ENCODE measurements around the gene PREX1.

Gene PREX1

GRCh38 chr20:48597521-48598302, 230.1 kb downstream of the PREX1 start:
- DNase-seq: no peak

DNA sequence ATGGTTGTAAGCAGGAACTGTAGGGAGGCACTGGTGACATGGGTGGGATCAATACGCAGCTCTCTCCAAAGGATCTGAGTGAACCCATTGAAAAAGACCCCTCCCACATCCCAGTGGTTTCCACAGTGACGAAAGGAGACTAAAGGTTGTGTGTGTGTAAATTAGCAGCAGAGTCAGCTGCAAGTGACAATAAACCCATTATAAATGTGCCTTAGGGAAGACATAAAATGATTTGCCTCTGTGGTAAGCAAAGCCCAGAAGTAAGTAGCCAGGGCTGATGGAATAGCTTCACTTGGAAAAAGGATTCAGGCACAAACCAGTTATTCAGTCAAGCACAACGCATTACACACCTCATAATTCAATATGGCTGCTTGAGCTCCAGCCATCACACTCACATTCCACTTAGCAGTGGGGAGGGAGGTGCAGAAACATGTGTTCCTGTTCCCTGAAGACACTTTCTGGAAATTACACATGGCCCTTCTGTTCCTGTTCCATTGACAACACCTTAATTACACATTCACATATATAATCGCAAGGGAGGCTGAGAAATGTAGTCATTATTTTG, 231.4 kb downstream of the PREX1 start:
- DNase-seq: no peak

GRCh38 chr20:48595495-48596333, 232.1 kb downstream of the PREX1 start:
- no peak for DNase-seq

GRCh38 chr20:48594533-48594932, 233.3 kb downstream of the PREX1 start:
- no peak for DNase-seq

DNA sequence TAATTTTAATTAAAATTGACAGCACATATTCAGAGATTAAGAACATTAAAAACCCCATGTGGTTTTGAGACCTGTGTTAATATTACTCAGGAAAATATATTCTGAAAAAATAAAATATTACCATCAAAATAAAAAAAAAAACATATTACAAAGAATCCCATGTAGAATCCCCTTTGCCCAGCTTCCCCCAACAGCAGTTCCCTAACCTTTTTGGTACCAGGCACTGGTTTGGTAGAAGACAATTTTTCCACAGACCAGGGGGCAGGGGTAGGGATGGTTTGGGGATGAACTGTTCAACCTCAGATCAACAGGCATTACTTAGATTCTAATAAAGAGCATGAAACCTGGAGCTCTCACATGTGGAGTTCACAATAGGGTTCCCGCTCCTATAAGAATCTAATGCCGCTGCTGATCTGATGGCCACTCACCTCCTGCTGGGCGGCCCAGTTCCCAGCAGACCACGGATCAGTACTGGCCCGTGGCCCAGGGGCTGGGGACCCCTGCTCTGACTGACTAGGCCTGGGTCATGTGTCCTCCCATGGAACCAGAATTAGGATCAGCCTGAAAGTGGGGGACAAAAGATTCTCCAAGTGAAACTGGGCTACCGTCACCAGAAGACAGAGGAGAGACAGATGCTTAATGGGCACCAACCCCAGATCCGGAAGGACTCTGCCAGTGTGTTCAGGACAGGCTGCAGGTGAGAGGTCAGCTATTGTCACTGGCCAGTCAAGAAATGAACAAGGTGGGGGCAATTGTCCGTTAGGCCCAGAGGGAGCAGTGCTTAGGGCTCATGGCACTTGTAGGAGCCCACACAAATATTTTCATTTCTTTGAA, 235.5 kb downstream of the PREX1 start:
- DNase-seq: no peak

DNA sequence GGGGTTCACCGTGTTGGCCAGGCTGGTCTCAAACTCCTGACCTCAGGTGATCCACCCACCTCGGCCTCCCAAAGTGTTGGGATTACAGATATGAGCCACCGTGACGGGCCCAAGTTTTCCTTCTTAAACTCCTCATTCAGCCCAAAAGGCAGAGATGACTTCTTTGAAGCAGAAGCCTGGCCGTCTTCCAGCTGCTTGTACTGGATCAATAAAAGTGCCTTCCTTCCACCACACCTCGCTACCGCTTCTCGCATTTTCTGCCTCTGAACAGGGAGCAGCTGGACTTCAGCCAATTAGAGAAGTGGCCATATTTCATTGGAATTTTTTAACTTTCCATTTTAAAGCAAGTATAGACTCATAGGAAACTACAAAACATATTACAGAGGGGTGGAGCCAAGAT, 241.1 kb downstream of the PREX1 start:
- DNase-seq: no peak

GRCh38 chr20:48585061-48585870, 242.5 kb downstream of the PREX1 start:
- DNase-seq: no peak

DNA sequence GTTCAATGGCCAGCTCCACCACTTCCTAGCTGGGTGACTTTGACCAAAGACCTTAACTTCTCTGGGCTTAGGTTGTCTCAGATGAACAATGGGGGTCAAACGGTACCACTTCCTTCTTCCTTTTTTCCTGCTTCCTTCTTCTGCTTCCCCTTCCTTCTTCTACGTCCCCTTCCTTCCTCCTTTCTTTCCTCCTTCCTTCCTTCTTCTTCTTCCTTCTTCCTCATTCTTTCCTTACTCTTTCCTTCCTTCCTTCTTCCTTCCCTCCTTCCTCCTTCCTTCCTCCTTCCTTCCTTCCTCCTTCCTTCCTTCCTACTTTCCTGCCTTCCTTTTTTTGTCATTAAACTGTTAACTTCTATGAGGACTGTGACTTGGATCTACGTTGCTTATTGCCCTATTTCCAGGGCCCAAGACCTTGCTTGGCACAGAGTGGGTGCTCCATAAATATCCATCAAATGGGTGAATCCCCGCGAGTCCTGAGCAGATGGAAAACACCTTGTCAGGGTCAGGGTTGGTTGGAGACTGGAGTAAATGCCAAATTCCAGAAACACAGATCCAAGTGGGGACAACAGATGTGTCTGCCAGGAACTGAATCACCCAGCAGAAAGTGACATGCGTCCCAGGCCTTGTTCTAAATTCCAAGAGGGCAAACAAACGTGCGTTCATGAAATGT, 243.3 kb downstream of the PREX1 start:
- DNase-seq: no peak

- no peak for DNase-seq
Measured at GRCh38 chr20:48583801-48584200, 244.0 kb downstream of the PREX1 start.

GRCh38 chr20:48583171-48583570, 244.6 kb downstream of the PREX1 start:
- no peak for DNase-seq

GRCh38 chr20:48582673-48582985, 245.2 kb downstream of the PREX1 start:
- DNase-seq: no peak

GRCh38 chr20:48581167-48581566, 246.6 kb downstream of the PREX1 start:
- no peak for DNase-seq

DNA sequence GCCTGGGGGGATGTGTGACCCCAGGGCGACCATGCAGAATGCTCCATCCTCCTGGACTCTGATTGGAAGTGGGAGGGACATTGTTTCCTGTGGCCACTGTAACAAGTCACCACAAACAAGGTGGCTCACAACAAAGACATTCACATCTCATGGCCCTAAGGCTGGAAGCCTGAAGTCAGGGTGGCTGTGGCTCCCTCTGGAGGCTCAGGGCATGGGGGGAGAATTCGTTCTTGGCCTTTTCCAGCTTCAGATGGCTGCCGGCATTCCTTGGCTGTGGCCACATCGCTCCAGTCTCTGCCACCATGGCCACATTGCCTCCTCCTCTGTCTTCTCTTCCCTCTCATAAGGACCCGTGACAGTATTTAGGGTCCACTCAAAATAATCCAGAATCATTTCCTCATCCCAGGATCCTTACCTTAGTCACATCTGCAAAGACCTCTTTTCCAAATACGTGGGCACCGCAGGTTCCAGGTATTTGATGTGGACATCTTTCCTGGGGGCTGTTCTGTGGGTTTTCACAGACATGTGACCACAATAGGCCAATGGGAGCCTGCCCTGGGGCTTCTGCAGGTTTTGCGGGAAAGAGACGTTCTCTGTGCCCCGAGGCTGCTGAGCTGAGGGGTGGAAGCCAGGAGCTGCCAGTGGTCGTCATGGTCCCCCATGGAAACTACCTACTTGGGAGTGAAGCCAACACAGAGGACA, 249.3 kb downstream of the PREX1 start:
- no peak for DNase-seq

- DNase-seq: no peak
Measured at GRCh38 chr20:48577557-48577956, 250.2 kb downstream of the PREX1 start.

GRCh38 chr20:48574383-48574782, 253.4 kb downstream of the PREX1 start:
- DNase-seq: no peak
